Measurements from ENCODE around the gene HOXC4. TPM values are rescaled to one million over a fixed set of nuclear protein-coding genes. Genes with fewer than 3 reads are reported as not detected.

The HOXC4 gene
- total and polyA plus RNA-seq, 2 of the 4 experiments (the other 2 are of a cell fraction), result under 0.01 to 0.26 TPM

DNA sequence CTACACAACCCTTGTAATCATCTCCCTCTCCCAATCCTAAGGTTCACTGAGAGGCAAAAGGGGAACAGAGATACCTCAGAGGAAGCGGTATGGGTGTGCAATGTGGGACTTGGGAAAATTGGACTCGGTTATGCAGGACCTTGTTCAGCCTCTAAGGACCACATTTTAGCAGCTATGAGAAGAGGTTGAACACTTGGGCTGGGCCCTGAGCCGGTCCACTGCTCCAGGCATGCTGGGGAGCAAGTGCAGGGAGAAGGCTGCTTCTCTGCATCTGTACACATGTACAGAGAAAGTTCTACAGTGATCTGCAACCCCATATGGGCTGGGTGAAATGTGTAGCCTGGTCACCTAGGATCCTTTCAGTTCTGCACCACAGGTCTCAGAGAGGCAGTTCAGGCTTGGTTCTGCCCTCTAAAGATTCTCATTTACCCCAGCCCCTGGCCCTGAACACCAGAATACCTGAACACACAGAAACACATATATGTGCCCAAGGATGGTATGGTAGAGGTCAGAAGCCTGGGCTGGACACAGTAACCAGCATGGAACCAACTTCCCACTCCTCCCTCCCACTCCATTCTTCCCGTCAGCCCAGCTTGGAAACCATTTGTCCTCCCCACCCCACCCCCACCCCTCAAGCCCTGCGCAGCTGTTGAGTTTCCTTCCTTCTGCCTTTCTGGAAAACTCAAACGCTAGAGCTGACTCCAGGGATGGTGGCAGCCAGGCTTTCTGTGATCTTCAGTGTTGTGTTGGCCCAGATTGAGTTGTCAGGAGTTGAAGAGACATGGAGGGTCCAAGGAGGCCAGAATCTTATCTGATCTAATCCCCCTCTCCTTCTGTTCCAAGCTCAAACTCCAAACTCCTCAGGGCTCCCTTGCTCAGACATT is 10.4 kb upstream of the HOXC4 start:
- H2BK5ac ChIP-seq (ENCODE audit: low read depth, low read length, poor library complexity, severe bottlenecking), result no peak overlapping the region
- ATAC-seq (ENCODE audit: low read depth) (no peak), DNase-seq (no peak)
- peaks cover 76% of the 10 kb centered on the region for H3K27me3 ChIP-seq (ENCODE audit: control insufficient read depth, insufficient read depth, low read length)
- H2AK5ac ChIP-seq (ENCODE audit: low read depth, low read length), result no peak overlapping the region
- H4K91ac ChIP-seq (ENCODE audit: insufficient read depth, low read depth, low read length), result no peak overlapping the region
- no peak overlapping the region for H2AFZ ChIP-seq (replicated peaks; ENCODE audit: low read length, poor library complexity)
- H3K9me3 ChIP-seq (ENCODE audit: control insufficient read depth, insufficient read depth, low read length), result 0 out of 2 replicates have a peak, but pooled peaks cover 2% of the 10 kb centered on the region
- no peaks in the 10 kb centered on the region for H3K9me1 ChIP-seq (ENCODE audit: insufficient read depth, low read length)
- POLR2A ChIA-PET (ENCODE audit: unreplicated experiment), result no interaction called here
- H3K4me1 ChIP-seq (ENCODE audit: control insufficient read depth, insufficient read depth, low read length), result no peaks in the 10 kb centered on the region
- no peak overlapping the region for H3K9ac ChIP-seq (ENCODE audit: low read depth, low read length)
- no peak overlapping the region for H3K27ac ChIP-seq (ENCODE audit: insufficient read depth, low read length)
- H2BK15ac ChIP-seq (ENCODE audit: low read depth, low read length), result no peak overlapping the region
- no TSS peak for BruUV-seq (replicated peaks)
- no peak overlapping the region for H3K56ac ChIP-seq (ENCODE audit: extremely low read depth, insufficient read depth, low read length)
- H2BK20ac ChIP-seq (ENCODE audit: low read depth, low read length), result no peak overlapping the region
- H2AK9ac ChIP-seq (replicated peaks; ENCODE audit: low read depth, low read length, poor library complexity), result no peak overlapping the region
- CTCF ChIA-PET, result no interaction called here
- H3K79me1 ChIP-seq (ENCODE audit: low read depth in 1 of 2, low read length in 2 of 2), result no peaks in the 10 kb centered on the region
- no peaks in the 10 kb centered on the region for H3K36me3 ChIP-seq (ENCODE audit: control insufficient read depth, insufficient read depth, low read length)
- WGBS, 2 experiments (ENCODE audit: extremely low coverage in 2 of 2, insufficient read length in 1 of 2), result 25% methylated on average over 1 of the region's 6 CpGs; no CpG with 5 or more reads in 1 of the 2 experiments
- H3K4ac ChIP-seq (ENCODE audit: low read depth, low read length), result no peak overlapping the region
- H3K14ac ChIP-seq (replicated peaks; ENCODE audit: low read depth, low read length), result no peak overlapping the region
- dilution Hi-C loops (cut with HindIII; ENCODE audit: low sequenced_read_pairs, unreplicated experiment), result no loop called here
- H2BK120ac ChIP-seq (ENCODE audit: low read depth, low read length), result no peak overlapping the region
- H4K20me1 ChIP-seq (ENCODE audit: insufficient read depth, low read length), result no peaks in the 10 kb centered on the region
- intact Hi-C loops (cut with micrococcal nuclease), result no loop called here
- H4K5ac ChIP-seq (ENCODE audit: low read depth, low read length), result no peak overlapping the region
- TF ChIP-seq POLR2A (IDR thresholded peaks at IDR 0.05; ENCODE audit: low read depth, low read length) (no peak), MAFK (IDR thresholded peaks at IDR 0.05; ENCODE audit: low read depth, low read length) (no peak), RCOR1 (IDR thresholded peaks at IDR 0.05; ENCODE audit: insufficient replicate concordance, low read length) (no peak), MAZ (IDR thresholded peaks at IDR 0.05; ENCODE audit: borderline replicate concordance, low read depth, low read length) (no peak), NFE2L2 (IDR thresholded peaks at IDR 0.05; ENCODE audit: low read depth, low read length) (no peak), CEBPB (IDR thresholded peaks at IDR 0.05; ENCODE audit: low read depth, low read length) (no peak), SMC3 (IDR thresholded peaks at IDR 0.05; ENCODE audit: low read depth, low read length) (no peak), RFX5 (IDR thresholded peaks at IDR 0.05; ENCODE audit: low read depth, low read length) (no peak), BHLHE40 (IDR thresholded peaks at IDR 0.05; ENCODE audit: low read depth, low read length) (no peak), FOS (IDR thresholded peaks at IDR 0.05; ENCODE audit: low read depth, low read length) (no peak)
- TF ChIP-seq, protein P1, sequence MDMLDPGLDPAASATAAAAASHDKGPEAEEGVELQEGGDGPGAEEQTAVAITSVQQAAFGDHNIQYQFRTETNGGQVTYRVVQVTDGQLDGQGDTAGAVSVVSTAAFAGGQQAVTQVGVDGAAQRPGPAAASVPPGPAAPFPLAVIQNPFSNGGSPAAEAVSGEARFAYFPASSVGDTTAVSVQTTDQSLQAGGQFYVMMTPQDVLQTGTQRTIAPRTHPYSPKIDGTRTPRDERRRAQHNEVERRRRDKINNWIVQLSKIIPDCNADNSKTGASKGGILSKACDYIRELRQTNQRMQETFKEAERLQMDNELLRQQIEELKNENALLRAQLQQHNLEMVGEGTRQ (IDR thresholded peaks at IDR 0.05; ENCODE audit: low read depth, low read length), result no peak
- TF ChIP-seq, protein P2, sequence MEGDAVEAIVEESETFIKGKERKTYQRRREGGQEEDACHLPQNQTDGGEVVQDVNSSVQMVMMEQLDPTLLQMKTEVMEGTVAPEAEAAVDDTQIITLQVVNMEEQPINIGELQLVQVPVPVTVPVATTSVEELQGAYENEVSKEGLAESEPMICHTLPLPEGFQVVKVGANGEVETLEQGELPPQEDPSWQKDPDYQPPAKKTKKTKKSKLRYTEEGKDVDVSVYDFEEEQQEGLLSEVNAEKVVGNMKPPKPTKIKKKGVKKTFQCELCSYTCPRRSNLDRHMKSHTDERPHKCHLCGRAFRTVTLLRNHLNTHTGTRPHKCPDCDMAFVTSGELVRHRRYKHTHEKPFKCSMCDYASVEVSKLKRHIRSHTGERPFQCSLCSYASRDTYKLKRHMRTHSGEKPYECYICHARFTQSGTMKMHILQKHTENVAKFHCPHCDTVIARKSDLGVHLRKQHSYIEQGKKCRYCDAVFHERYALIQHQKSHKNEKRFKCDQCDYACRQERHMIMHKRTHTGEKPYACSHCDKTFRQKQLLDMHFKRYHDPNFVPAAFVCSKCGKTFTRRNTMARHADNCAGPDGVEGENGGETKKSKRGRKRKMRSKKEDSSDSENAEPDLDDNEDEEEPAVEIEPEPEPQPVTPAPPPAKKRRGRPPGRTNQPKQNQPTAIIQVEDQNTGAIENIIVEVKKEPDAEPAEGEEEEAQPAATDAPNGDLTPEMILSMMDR (conservative IDR thresholded peaks at IDR 0.05; ENCODE audit: low read depth, low read length), result no peak
- H3K18ac ChIP-seq (ENCODE audit: low read depth, low read length), result no peak overlapping the region
- no peak overlapping the region for H4K8ac ChIP-seq (ENCODE audit: low read depth in 2 of 2, low read length in 2 of 2)
- in situ Hi-C loops (cut with MboI; ENCODE audit: low sequenced_read_pairs), result no loop called here
- H3K4me2 ChIP-seq (ENCODE audit: low read depth, low read length), result no peak overlapping the region
- H3K23ac ChIP-seq (ENCODE audit: low read depth, low read length), result no peak overlapping the region
- H3K4me3 ChIP-seq (ENCODE audit: insufficient read depth, low read depth, low read length), result no peak overlapping the region
